Right atrium auricular region (tissue), 2 donors: ENCODE results near the gene NME7. TPM values are rescaled to one million over a fixed set of nuclear protein-coding genes. Genes with fewer than 3 reads are reported as not detected.

Source experiments
- DNase-seq: peaks from one replicate; pipeline ENCODE4 v3.0.0-alpha.2; 2019; ENCODE audit warnings: low spot score
- H3K27ac ChIP-seq, 2 donors: fragments of 200-600 bp; sonication (generic); 1 replicate in 1 of 2; 2 replicates in 1 of 2; pipeline ENCODE4 v1.5.1; 2016 to 2019
- H3K27me3 ChIP-seq, 2 donors: fragments of 200-600 bp; sonication (generic); one replicate each; pipeline versions ENCODE4 v1.5.1 to v1.6.0; 2017 to 2019
- H3K36me3 ChIP-seq: fragments of 200-600 bp; sonication (generic); one replicate; pipeline ENCODE4 v1.5.1; 2016
- H3K4me1 ChIP-seq, 2 donors: fragments of 200-600 bp; sonication (generic); one replicate each; pipeline versions ENCODE4 v1.5.1 to v1.6.0; 2017 to 2019
- H3K4me3 ChIP-seq, 2 donors: fragments of 200-600 bp; sonication (generic); 1 replicate in 1 of 2; 2 replicates in 1 of 2; pipeline ENCODE4 v1.5.1; 2017 to 2019; ENCODE audit warnings: mild to moderate bottlenecking in 1 of 2, moderate library complexity in 1 of 2
- H3K9me3 ChIP-seq, 2 donors: fragments of 200-600 bp; sonication (generic); one replicate each; pipeline ENCODE4 v1.5.1; 2019
- CTCF ChIP-seq, 2 donors: fragments of 200-600 bp; sonication (generic); IDR thresholded peaks; one replicate each; pipeline ENCODE4 v1.5.1; 2019; ENCODE audit warnings: antibody characterized with exemption in 2 of 2
- total RNA-seq, 2 donors: library from RNA; depleted of rRNA; stranded (reverse); fragments of >200 nt; gene quantifications; one replicate each; pipeline ENCODE4 v1.1.0, GENCODE V29; 2016

The NME7 gene
- total RNA-seq, 2 donors from 2014 or later, result 9.1 to 10.4 TPM

- no peak for TF ChIP-seq CTCF (IDR thresholded peaks at IDR 0.05)
- Histone ChIP-seq H3K4me3 (no peak overlapping the region), H3K9me3 (no peaks in the 10 kb centered on the region), H3K36me3 (no peaks in the 10 kb centered on the region), H3K27ac (no peak overlapping the region), H3K4me1 (no peaks in the 10 kb centered on the region), H3K27me3 (no peaks in the 10 kb centered on the region)
- no peak for DNase-seq
Observed at GRCh38 chr1:169249611-169250010, 118.0 kb downstream of the NME7 start.

- H3K4me1 ChIP-seq, result peaks cover 0 to 6% of the 10 kb centered on the region in 2 donors
- no peak overlapping the region for H3K4me3 ChIP-seq
Observed at GRCh38 chr1:169245706-169246105, 121.9 kb downstream of the NME7 start.

GRCh38 chr1:169240449-169241232 lies 127.0 kb downstream of the NME7 start:
- H3K4me3 ChIP-seq, result no peak overlapping the region
- no peak for DNase-seq
- H3K27ac ChIP-seq, result no peak overlapping the region
- TF ChIP-seq CTCF (IDR thresholded peaks at IDR 0.05), result no peak
- no peaks in the 10 kb centered on the region for H3K27me3 ChIP-seq
- H3K4me1 ChIP-seq, result peaks cover 0 to 27% of the 10 kb centered on the region in 2 donors
- H3K36me3 ChIP-seq, result no peaks in the 10 kb centered on the region
- H3K9me3 ChIP-seq, result no peaks in the 10 kb centered on the region

More at GRCh38 chr1:169245706-169246105, 121.9 kb downstream of the NME7 start:
- Histone ChIP-seq H3K36me3 (no peaks in the 10 kb centered on the region), H3K27ac (no peak overlapping the region), H3K27me3 (no peaks in the 10 kb centered on the region), H3K9me3 (no peaks in the 10 kb centered on the region)
- no peak for TF ChIP-seq CTCF (IDR thresholded peaks at IDR 0.05)
- no peak for DNase-seq

GRCh38 chr1:169236880-169237279 lies 130.7 kb downstream of the NME7 start:
- Histone ChIP-seq H3K27ac (no peak overlapping the region), H3K36me3 (no peaks in the 10 kb centered on the region), H3K4me1 (peaks cover 0 to 32% of the 10 kb centered on the region in 2 donors), H3K4me3 (no peak overlapping the region), H3K9me3 (no peaks in the 10 kb centered on the region), H3K27me3 (no peaks in the 10 kb centered on the region)
- TF ChIP-seq CTCF (IDR thresholded peaks at IDR 0.05), result no peak
- DNase-seq, result no peak

- peaks cover 0 to 30% of the 10 kb centered on the region in 2 donors for H3K4me1 ChIP-seq
- TF ChIP-seq CTCF (IDR thresholded peaks at IDR 0.05), result no peak
- H3K9me3 ChIP-seq, result no peaks in the 10 kb centered on the region
- H3K27ac ChIP-seq, result no peak overlapping the region
- H3K4me3 ChIP-seq, result no peak overlapping the region
- no peaks in the 10 kb centered on the region for H3K36me3 ChIP-seq
- no peaks in the 10 kb centered on the region for H3K27me3 ChIP-seq
- DNase-seq, result no peak
Observed at GRCh38 chr1:169236143-169236542, 131.5 kb downstream of the NME7 start.

- no peak overlapping the region for H3K27ac ChIP-seq
- DNase-seq, result no peak
- no peaks in the 10 kb centered on the region for H3K36me3 ChIP-seq
- no peak for TF ChIP-seq CTCF (IDR thresholded peaks at IDR 0.05)
- H3K4me3 ChIP-seq, result no peak overlapping the region
- H3K27me3 ChIP-seq, result no peaks in the 10 kb centered on the region
- no peaks in the 10 kb centered on the region for H3K9me3 ChIP-seq
- H3K4me1 ChIP-seq, result peaks cover 0 to 24% of the 10 kb centered on the region in 2 donors
Observed at GRCh38 chr1:169235568-169235967, 132.0 kb downstream of the NME7 start.
